ENCODE results near the gene PDGFB. TPM values are rescaled to one million over a fixed set of nuclear protein-coding genes. Genes with fewer than 3 reads are reported as not detected.

The PDGFB gene
- total and polyA plus RNA-seq, 2 experiments from 2014 or later: 2.2 to 8.0 TPM

GRCh38 chr22:39224550-39224949 is 20.2 kb downstream of the PDGFB start:
- Histone ChIP-seq H3F3A (replicated peaks; ENCODE audit: low read depth) (peaks cover 3% of the 10 kb centered on the region), H3K4me3 (no peak overlapping the region), H3K4me1 (ENCODE audit: insufficient read depth) (peaks cover 4% of the 10 kb centered on the region), H3K36me3 (ENCODE audit: insufficient read depth) (no peaks in the 10 kb centered on the region), H2AFZ (no peak overlapping the region), H3K27ac (ENCODE audit: low read depth) (no peak overlapping the region), H3K4me2 (no peak overlapping the region), H3K27me3 (ENCODE audit: insufficient read depth) (no peaks in the 10 kb centered on the region; the same call in 1 of the 2 replicates), H3K9me2 (ENCODE audit: insufficient read depth) (peaks cover 5% of the 10 kb centered on the region; the same call in 1 of the 2 replicates), H3K79me2 (replicated peaks; ENCODE audit: insufficient read depth) (no peaks in the 10 kb centered on the region), H4K20me1 (replicated peaks; ENCODE audit: insufficient read depth) (no peaks in the 10 kb centered on the region)
- Mint-ChIP-seq H3K9me3 (peaks cover 11% of the 10 kb centered on the region), H3K27me3 (ENCODE audit: insufficient read depth, low read depth, poor library complexity) (peaks cover 7% of the 10 kb centered on the region), H3K4me1 (peaks cover 8% of the 10 kb centered on the region), H3K4me3 (no peak overlapping the region; the same call in 2 of the 3 replicates), H3K36me3 (ENCODE audit: low read depth) (peaks cover 46% of the 10 kb centered on the region), H3K27ac (no peak overlapping the region)
- no peak for DNase-seq (ENCODE audit: low spot score)
- no peak for TF ChIP-seq ZNF462 (CRISPR knock-in tag; IDR thresholded peaks at IDR 0.05)
- no peak for TF ChIP-seq ZNF331 (CRISPR knock-in tag; IDR thresholded peaks at IDR 0.05; ENCODE audit: low read depth)
- no peak for TF ChIP-seq CREB1 (CRISPR knock-in tag; IDR thresholded peaks at IDR 0.05; ENCODE audit: low read depth)
- no peak for TF ChIP-seq EZH2phosphoT487 (IDR thresholded peaks at IDR 0.05; ENCODE audit: unreplicated experiment)
- TF ChIP-seq POLR2AphosphoS5 (IDR thresholded peaks at IDR 0.05; ENCODE audit: low read depth): no peak
- no peak for TF ChIP-seq NANOG (IDR thresholded peaks at IDR 0.05; ENCODE audit: borderline replicate concordance)
- TF ChIP-seq JUNB (IDR thresholded peaks at IDR 0.05; ENCODE audit: unreplicated experiment): no peak
- TF ChIP-seq ZNF114 (CRISPR knock-in tag; IDR thresholded peaks at IDR 0.05): no peak
- TF ChIP-seq STAT1 (IDR thresholded peaks at IDR 0.05; ENCODE audit: unreplicated experiment): no peak
- TF ChIP-seq, protein P1, sequence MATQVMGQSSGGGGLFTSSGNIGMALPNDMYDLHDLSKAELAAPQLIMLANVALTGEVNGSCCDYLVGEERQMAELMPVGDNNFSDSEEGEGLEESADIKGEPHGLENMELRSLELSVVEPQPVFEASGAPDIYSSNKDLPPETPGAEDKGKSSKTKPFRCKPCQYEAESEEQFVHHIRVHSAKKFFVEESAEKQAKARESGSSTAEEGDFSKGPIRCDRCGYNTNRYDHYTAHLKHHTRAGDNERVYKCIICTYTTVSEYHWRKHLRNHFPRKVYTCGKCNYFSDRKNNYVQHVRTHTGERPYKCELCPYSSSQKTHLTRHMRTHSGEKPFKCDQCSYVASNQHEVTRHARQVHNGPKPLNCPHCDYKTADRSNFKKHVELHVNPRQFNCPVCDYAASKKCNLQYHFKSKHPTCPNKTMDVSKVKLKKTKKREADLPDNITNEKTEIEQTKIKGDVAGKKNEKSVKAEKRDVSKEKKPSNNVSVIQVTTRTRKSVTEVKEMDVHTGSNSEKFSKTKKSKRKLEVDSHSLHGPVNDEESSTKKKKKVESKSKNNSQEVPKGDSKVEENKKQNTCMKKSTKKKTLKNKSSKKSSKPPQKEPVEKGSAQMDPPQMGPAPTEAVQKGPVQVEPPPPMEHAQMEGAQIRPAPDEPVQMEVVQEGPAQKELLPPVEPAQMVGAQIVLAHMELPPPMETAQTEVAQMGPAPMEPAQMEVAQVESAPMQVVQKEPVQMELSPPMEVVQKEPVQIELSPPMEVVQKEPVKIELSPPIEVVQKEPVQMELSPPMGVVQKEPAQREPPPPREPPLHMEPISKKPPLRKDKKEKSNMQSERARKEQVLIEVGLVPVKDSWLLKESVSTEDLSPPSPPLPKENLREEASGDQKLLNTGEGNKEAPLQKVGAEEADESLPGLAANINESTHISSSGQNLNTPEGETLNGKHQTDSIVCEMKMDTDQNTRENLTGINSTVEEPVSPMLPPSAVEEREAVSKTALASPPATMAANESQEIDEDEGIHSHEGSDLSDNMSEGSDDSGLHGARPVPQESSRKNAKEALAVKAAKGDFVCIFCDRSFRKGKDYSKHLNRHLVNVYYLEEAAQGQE (IDR thresholded peaks at IDR 0.05; ENCODE audit: unreplicated experiment): no peak
- TF ChIP-seq EZH2 (IDR thresholded peaks at IDR 0.05; ENCODE audit: low read depth, unreplicated experiment): no peak
- no peak for TF ChIP-seq CTCF (conservative IDR thresholded peaks at IDR 0.05; ENCODE audit: low read depth in 2 of 2)
- ATAC-seq: no peak

Data from GM23338 (cell line).